IMR-90 (cell line): ENCODE data around the gene PNRC2. TPM values are rescaled to one million over a fixed set of nuclear protein-coding genes. Genes with fewer than 3 reads are reported as not detected.

ENCODE experiments used
- ATAC-seq: fragments of 200-7000 bp; cut with Tn5 transposase; 2 replicates; pipeline ENCODE4 v1.9.1; 2020; ENCODE audit warnings: low read depth, mild to moderate bottlenecking, moderate library complexity
- BruUV-seq: library from RNA; stranded (reverse); fragments of 400-500 nt; replicated peaks from 2 replicates; lab custom pipeline; 2021; lab: Mats Ljungman, UMichigan
- CTCF ChIA-PET: fragments of 300-600 bp; formaldehyde crosslinking; extraction: SDS; loops from one replicate; lab custom pipeline; 2021; ENCODE audit warnings: antibody characterized with exemption; lab: Yijun Ruan, JAX
- POLR2A ChIA-PET: fragments of 300-600 bp; sonication (Branson Sonifier 250); formaldehyde crosslinking; loops from one replicate; lab custom pipeline; 2022; ENCODE audit warnings: antibody characterized with exemption; ENCODE audit not compliant: unreplicated experiment; lab: Charles Lee
- DNase-seq: peaks from one replicate; pipeline ENCODE4 v3.0.0; 2013
- H2AFZ ChIP-seq: replicated peaks from 2 replicates; pipeline ENCODE3; 2013; ENCODE audit warnings: low read length, mild to moderate bottlenecking; ENCODE audit not compliant: poor library complexity
- H2AK5ac ChIP-seq: 2 replicates; pipeline ENCODE4 v1.6.1; 2013; ENCODE audit warnings: low read depth, low read length, inconsistent platforms
- H2AK9ac ChIP-seq: replicated peaks from 2 replicates; pipeline ENCODE3; 2013; ENCODE audit warnings: mild to moderate bottlenecking, low read depth, low read length, moderate library complexity; ENCODE audit not compliant: poor library complexity
- H2BK120ac ChIP-seq: 2 replicates; pipeline ENCODE4 v1.6.1; 2013; ENCODE audit warnings: low read depth, low read length, inconsistent platforms
- H2BK15ac ChIP-seq: 3 replicates; pipeline ENCODE4 v1.6.1; 2013; ENCODE audit warnings: low read depth, low read length, inconsistent platforms
- H2BK20ac ChIP-seq: 2 replicates; pipeline ENCODE4 v1.6.1; 2013; ENCODE audit warnings: low read depth, mild to moderate bottlenecking, inconsistent platforms, low read length, moderate library complexity
- H2BK5ac ChIP-seq: 2 replicates; pipeline ENCODE4 v1.6.1; 2013; ENCODE audit warnings: mild to moderate bottlenecking, low read depth, low read length, inconsistent platforms; ENCODE audit not compliant: poor library complexity, severe bottlenecking
- H3K14ac ChIP-seq: replicated peaks from 2 replicates; pipeline ENCODE4 v1.6.1; 2013; ENCODE audit warnings: low read depth, low read length, inconsistent platforms
- H3K18ac ChIP-seq: 2 replicates; pipeline ENCODE4 v1.6.1; 2013; ENCODE audit warnings: low read depth, low read length, control low read depth
- H3K23ac ChIP-seq: 2 replicates; pipeline ENCODE4 v1.6.1; 2013; ENCODE audit warnings: low read depth, low read length, inconsistent platforms
- H3K27ac ChIP-seq: 2 replicates; pipeline ENCODE4 v1.5.1; 2013; ENCODE audit warnings: mild to moderate bottlenecking, control low read depth, low read length; ENCODE audit not compliant: insufficient read depth
- H3K27me3 ChIP-seq: 2 replicates; pipeline ENCODE4 v1.6.1; 2013; ENCODE audit warnings: low read length; ENCODE audit not compliant: control insufficient read depth, insufficient read depth
- H3K36me3 ChIP-seq: 2 replicates; pipeline ENCODE4 v1.6.1; 2013; ENCODE audit warnings: low read length, mixed read lengths; ENCODE audit not compliant: control insufficient read depth, insufficient read depth
- H3K4ac ChIP-seq: 2 replicates; pipeline ENCODE4 v1.6.1; 2013; ENCODE audit warnings: low read depth, low read length, inconsistent platforms
- H3K4me1 ChIP-seq: 2 replicates; pipeline ENCODE4 v1.6.1; 2013; ENCODE audit warnings: low read length, mixed read lengths; ENCODE audit not compliant: control insufficient read depth, insufficient read depth
- H3K4me2 ChIP-seq: 2 replicates; pipeline ENCODE4 v1.6.1; 2013; ENCODE audit warnings: low read depth, mild to moderate bottlenecking, control low read depth, low read length, moderate library complexity
- H3K4me3 ChIP-seq: 2 replicates; pipeline ENCODE4 v1.5.1; 2013; ENCODE audit warnings: low read depth, mild to moderate bottlenecking, control low read depth, low read length, moderate library complexity; ENCODE audit not compliant: insufficient read depth
- H3K56ac ChIP-seq: 2 replicates; pipeline ENCODE4 v1.6.1; 2013; ENCODE audit warnings: low read length, inconsistent platforms; ENCODE audit not compliant: insufficient read depth; ENCODE audit errors: extremely low read depth
- H3K79me1 ChIP-seq, 2 experiments: 2 replicates each; pipeline ENCODE4 v1.6.1; 2013; ENCODE audit warnings: low read length in 2 of 2, inconsistent platforms in 1 of 2, low read depth in 1 of 2
- H3K9ac ChIP-seq: 2 replicates; pipeline ENCODE4 v1.6.1; 2013; ENCODE audit warnings: low read depth, low read length, control low read depth
- H3K9me1 ChIP-seq: 2 replicates; pipeline ENCODE4 v1.6.1; 2013; ENCODE audit warnings: low read length, inconsistent platforms; ENCODE audit not compliant: insufficient read depth
- H3K9me3 ChIP-seq: 2 replicates; pipeline ENCODE4 v1.6.1; 2013; ENCODE audit warnings: low read length; ENCODE audit not compliant: control insufficient read depth, insufficient read depth
- H4K20me1 ChIP-seq: 2 replicates; pipeline ENCODE4 v1.6.1; 2013; ENCODE audit warnings: low read length, inconsistent platforms; ENCODE audit not compliant: insufficient read depth
- H4K5ac ChIP-seq: 2 replicates; pipeline ENCODE4 v1.6.1; 2013; ENCODE audit warnings: mild to moderate bottlenecking, low read depth, low read length, control low read depth
- H4K8ac ChIP-seq, 2 experiments: 2 replicates each; pipeline ENCODE4 v1.6.1; 2013; ENCODE audit warnings: low read depth in 2 of 2, low read length in 2 of 2, control low read depth in 1 of 2, inconsistent platforms in 1 of 2
- H4K91ac ChIP-seq: 2 replicates; pipeline ENCODE4 v1.6.1; 2013; ENCODE audit warnings: low read depth, low read length, inconsistent platforms; ENCODE audit not compliant: insufficient read depth
- MAFK ChIP-seq: IDR thresholded peaks from 2 replicates; pipeline ENCODE4 v1.6.1; 2012; ENCODE audit warnings: low read depth, low read length, improper control_type of control experiment
- POLR2A ChIP-seq: IDR thresholded peaks from 2 replicates; pipeline ENCODE4 v1.6.1; 2012; ENCODE audit warnings: mild to moderate bottlenecking, low read depth, low read length
- RCOR1 ChIP-seq: IDR thresholded peaks from 2 replicates; pipeline ENCODE4 v1.6.1; 2012; ENCODE audit warnings: mild to moderate bottlenecking, low read length, improper control_type of control experiment; ENCODE audit not compliant: insufficient replicate concordance
- WGBS, 2 experiments: methylation state at CpG; one replicate each; pipeline versions ENCODE4 v1.1.5 to v1.1.7; 2013; ENCODE audit warnings: missing lambda C conversion rate in 2 of 2; ENCODE audit not compliant: insufficient read length in 1 of 2; ENCODE audit errors: extremely low coverage in 2 of 2; 5-methylcytosine and 5-hydroxymethylcytosine counted together
- dilution Hi-C: fragments of 300-500 bp; cut with HindIII; formaldehyde crosslinking; loops from one replicate; pipeline ENCODE4 v1.14.3; 2018; ENCODE audit warnings: low sequenced_read_pairs; ENCODE audit not compliant: unreplicated experiment
- in situ Hi-C: fragments of 300-500 bp; cut with MboI; formaldehyde crosslinking; loops from 3 replicates; pipeline ENCODE4 v1.14.3; 2019; ENCODE audit warnings: low sequenced_read_pairs, inconsistent platforms, mixed read lengths
- intact Hi-C: fragments of 100-400 bp; cut with micrococcal nuclease; formaldehyde crosslinking; loops from 2 replicates; pipeline ENCODE4 v1.10.0; 2022
- polyA plus RNA-seq, 3 experiments: library from polyadenylated mRNA; depleted of rRNA; stranded (reverse); fragments of >200 nt; gene quantifications; 2 replicates each; pipeline ENCODE4 v1.2.3, GENCODE V29; 2012; ENCODE audit warnings: low replicate concordance in 1 of 3
- total RNA-seq: library from RNA; depleted of rRNA; stranded (reverse); fragments of >200 nt; gene quantifications from 2 replicates; pipeline ENCODE4 v1.2.3, GENCODE V29; 2012

PNRC2 gene
- total and polyA plus RNA-seq, 2 of the 4 experiments (the other 2 are of a cell fraction), result 50.6 to 76.0 TPM

DNA sequence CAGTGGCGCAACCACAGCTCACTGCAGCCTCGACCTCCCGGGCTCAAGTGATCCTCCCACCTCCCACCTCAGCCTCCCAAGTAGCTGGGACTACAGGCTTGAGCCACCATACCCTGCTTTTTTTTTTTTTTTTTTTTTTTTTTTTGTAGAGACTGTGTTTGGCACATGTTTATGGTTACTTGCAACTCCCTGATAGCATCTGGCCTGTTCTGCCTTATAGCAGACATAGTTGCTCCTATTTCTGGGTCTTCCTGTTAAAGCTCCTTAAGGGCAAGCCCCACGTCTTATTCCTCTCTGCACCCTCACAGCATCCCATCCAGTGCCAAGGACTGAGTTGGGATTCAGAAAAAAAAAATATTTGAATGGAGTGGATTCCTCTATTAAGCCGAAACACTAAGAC is 29.4 kb upstream of the PNRC2 start:
- dilution Hi-C loops, result no loop called here
- Histone ChIP-seq H3K9me3 (no peaks in the 10 kb centered on the region), H3K4me3 (no peak overlapping the region), H4K20me1 (no peaks in the 10 kb centered on the region), H3K23ac (no peak overlapping the region), H2AFZ (no peak overlapping the region), H3K27me3 (peaks cover 16% of the 10 kb centered on the region), H3K27ac (no peak overlapping the region), H3K18ac (no peak overlapping the region; the same call in 1 of the 2 replicates), H3K9me1 (no peaks in the 10 kb centered on the region), H4K8ac (no peak overlapping the region), H3K79me1 (no peaks in the 10 kb centered on the region), H2AK9ac (no peak overlapping the region), H2BK15ac (no peak overlapping the region), H2BK20ac (no peak overlapping the region), H4K91ac (no peak overlapping the region), H3K4me1 (no peaks in the 10 kb centered on the region), H3K4ac (no peak overlapping the region), H4K5ac (no peak overlapping the region), H2AK5ac (no peak overlapping the region), H3K9ac (no peak overlapping the region), H3K14ac (no peak overlapping the region), H3K36me3 (no peaks in the 10 kb centered on the region), H3K56ac (no peak overlapping the region), H2BK5ac (no peak overlapping the region), H2BK120ac (no peak overlapping the region), H3K4me2 (no peak overlapping the region)
- no TSS peak for BruUV-seq
- in situ Hi-C loops, result no loop called here
- ChIA-PET POLR2A (no interaction called here), CTCF (no interaction called here)
- DNase-seq, result no peak
- TF ChIP-seq RCOR1 (no peak), MAFK (no peak), POLR2A (no peak)
- WGBS, 2 experiments, result no CpG with 5 or more reads among the region's 5 CpGs
- no peak for ATAC-seq
- intact Hi-C loops, result no loop called here
